Astrocyte of the spinal cord (primary cell): ENCODE measurements around the gene ATF7IP2.

Experiments used
- DNase-seq: peaks from one replicate; pipeline ENCODE4 v3.0.0; 2011; ENCODE audit warnings: low read depth, low spot score
- H3K4me3 ChIP-seq: 2 replicates; pipeline ENCODE4 v1.5.1; 2011; ENCODE audit warnings: low read depth, mild to moderate bottlenecking, low read length, moderate library complexity
- CTCF ChIP-seq: IDR thresholded peaks from 2 replicates; pipeline ENCODE4 v1.5.1; 2012; ENCODE audit warnings: low read depth, mild to moderate bottlenecking, low read length, inconsistent platforms
- in situ Hi-C: cut with HindIII; loops from 2 replicates; pipeline ENCODE4 v1.10.0; 2017; ENCODE audit warnings: low sequenced_read_pairs

Gene ATF7IP2

GRCh38 chr16:10529895-10530669, 144.2 kb downstream of the ATF7IP2 start:
- in situ Hi-C loops = no loop called here
- no peak for TF ChIP-seq CTCF
- no peak for DNase-seq
- H3K4me3 ChIP-seq = no peak overlapping the region

DNA sequence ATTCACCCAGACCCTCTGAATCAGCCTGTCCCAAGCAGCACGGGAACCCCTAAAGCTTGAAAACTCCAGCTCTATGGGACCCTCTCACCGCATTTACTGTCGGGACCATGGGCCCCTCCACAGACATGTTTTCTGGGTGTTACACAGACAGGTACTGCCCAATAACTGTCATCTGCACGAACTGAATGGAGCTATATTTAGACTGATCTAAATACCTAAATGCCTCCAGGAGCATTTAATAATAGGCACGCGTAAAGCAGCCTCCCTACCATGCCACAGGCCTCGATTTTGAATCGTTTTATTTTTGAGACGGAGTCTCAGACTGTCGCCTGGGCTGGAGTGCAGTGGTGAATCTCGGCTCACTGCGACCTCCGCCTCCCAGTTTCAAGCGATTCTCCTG, 144.8 kb downstream of the ATF7IP2 start:
- DNase-seq = no peak
- in situ Hi-C loops = no loop called here
- no peak for TF ChIP-seq CTCF
- no peak overlapping the region for H3K4me3 ChIP-seq

DNA sequence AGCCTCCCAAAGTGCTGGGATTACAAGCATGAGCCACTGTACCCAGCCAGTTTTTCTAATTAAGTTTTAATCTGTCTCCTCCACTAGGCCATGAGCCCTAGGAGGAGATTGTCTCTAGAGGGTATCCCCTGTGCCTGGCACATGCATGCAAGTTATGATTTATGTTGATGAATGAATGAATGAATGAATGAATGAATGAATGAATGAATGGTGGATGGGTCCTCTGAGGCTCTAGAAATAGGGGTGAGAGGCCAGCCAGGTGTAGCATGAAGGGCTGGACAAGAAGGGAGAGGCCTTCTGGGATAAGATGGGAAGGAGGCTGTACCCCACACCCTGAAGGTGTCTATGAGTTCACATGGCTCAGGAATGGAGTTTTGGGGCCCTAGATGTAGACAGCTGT, 145.7 kb downstream of the ATF7IP2 start:
- no peak overlapping the region for H3K4me3 ChIP-seq
- in situ Hi-C loops = no loop called here
- TF ChIP-seq CTCF = no peak
- no peak for DNase-seq
